GM13977 (cell line): Measurements from ENCODE around the gene SLC6A6.

Experiments
- DNase-seq: peaks from one replicate; pipeline ENCODE4 v3.0.0; 2012; ENCODE audit warnings: low spot score
- in situ Hi-C: fragments of 300-500 bp; cut with MboI; formaldehyde crosslinking; loops from one replicate; pipeline ENCODE4 v1.12.0; 2022; ENCODE audit warnings: low sequenced_read_pairs, low pct_unique_long_range_greater_than_20kb, mixed read lengths, inconsistent platforms; ENCODE audit not compliant: unreplicated experiment
- TF ChIP-seq, protein P1 (sequence below): IDR thresholded peaks from 2 replicates; pipeline ENCODE4 v1.5.1; 2012; ENCODE audit warnings: mild to moderate bottlenecking, control low read depth; ENCODE audit not compliant: insufficient read depth; ENCODE audit errors: extremely low read depth, missing control alignments

SLC6A6 gene

DNA sequence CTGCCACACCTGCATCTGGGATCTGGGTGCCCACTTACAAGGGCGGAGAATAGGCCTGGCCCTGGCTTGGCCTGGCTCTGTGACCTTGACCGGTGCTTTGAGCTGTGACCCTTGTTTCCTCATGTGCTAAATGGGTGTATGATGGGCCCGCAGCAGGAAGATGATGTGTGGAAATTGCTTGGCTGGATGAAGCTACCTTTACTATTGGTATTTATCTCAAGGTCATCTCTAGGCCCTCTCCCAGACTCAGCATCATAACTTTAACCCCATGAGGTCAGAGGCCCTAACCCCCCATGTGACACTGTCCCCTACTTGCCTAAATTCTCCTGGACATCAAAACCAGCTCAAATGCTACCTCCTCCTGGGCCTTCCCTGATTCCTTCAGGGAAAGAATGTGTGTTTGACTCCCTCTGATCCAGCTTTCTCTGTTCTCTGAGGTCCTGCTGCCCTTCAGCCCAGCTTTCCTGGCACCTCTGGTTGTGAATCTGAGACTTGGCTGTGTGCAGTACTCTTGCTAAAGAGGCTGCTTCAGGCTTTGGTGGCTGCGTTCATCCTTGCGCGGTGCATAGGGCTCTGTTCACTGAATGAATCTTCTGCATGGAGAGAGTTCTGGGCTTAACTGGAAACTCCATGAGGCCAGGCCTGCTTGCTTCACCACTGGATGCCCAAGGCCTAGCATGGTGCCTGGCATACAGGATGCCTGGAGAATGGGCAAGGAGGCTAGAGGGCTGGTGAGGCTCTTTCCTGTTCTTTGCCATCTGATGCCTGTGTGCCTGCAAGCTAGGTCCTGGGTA is 25.2 kb upstream of the SLC6A6 start:
- in situ Hi-C loops: no loop called here
- no peak for DNase-seq
- TF ChIP-seq, protein P1, sequence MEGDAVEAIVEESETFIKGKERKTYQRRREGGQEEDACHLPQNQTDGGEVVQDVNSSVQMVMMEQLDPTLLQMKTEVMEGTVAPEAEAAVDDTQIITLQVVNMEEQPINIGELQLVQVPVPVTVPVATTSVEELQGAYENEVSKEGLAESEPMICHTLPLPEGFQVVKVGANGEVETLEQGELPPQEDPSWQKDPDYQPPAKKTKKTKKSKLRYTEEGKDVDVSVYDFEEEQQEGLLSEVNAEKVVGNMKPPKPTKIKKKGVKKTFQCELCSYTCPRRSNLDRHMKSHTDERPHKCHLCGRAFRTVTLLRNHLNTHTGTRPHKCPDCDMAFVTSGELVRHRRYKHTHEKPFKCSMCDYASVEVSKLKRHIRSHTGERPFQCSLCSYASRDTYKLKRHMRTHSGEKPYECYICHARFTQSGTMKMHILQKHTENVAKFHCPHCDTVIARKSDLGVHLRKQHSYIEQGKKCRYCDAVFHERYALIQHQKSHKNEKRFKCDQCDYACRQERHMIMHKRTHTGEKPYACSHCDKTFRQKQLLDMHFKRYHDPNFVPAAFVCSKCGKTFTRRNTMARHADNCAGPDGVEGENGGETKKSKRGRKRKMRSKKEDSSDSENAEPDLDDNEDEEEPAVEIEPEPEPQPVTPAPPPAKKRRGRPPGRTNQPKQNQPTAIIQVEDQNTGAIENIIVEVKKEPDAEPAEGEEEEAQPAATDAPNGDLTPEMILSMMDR: no peak

DNA sequence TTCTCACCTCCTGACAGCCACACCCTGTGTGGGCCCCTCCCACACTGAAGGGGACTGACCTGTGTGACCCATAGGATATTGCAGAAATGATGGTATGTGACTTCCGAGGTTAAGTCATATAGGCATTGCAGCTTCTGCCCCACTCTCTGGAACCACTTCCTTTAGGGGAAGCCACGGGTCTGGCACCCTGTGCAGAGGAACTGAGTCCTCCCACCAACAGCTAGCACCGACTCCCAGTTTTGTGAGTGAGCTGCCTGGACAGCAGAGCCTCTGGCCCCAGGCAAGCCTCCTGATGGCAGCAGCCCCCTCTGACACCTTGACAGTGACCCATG is 24.6 kb upstream of the SLC6A6 start:
- TF ChIP-seq, protein P1: no peak
- no peak for DNase-seq
- in situ Hi-C loops: no loop called here

DNA sequence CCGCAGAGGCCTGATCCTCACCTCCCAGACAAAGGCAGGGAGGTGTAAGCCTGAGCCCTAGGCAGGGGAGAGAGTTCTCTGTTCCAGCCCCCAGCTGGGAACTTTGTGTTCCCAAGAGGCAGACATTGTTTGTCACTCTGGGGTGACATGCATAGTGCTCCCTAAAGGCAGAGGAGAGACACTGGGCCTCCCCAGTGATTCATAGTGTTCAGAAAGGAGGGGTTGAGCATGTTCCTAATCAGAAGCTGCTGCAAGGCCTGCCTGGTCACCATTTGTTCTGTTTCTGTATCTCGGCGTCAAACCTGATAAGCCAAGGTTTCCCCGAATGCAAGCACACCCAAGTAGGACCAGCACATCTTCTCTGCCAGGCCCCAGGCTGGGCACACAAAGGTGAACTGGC is 24.0 kb upstream of the SLC6A6 start:
- TF ChIP-seq, protein P1: no peak
- DNase-seq: no peak
- in situ Hi-C loops: no loop called here

DNA sequence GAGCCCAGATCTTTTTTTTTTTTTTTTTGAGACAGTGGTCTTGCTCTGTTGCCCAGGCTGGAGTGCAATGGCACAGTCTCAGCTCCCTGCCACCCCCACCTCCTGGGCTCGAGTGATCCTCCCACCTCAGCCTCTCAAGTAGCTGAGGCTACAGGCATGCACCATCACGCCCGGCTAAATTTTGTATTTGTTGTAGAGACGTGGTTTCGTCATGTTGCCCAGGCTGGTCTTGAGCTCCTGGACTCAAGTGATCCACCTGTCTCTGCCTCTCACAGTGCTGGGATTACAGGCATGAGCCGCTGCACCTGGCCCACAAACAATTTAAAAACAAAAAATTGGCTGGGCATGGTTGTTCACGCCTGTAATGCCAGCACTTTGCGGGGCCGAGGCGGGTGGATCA is 22.6 kb upstream of the SLC6A6 start:
- DNase-seq: no peak
- TF ChIP-seq, protein P1: no peak
- in situ Hi-C loops: no loop called here

DNA sequence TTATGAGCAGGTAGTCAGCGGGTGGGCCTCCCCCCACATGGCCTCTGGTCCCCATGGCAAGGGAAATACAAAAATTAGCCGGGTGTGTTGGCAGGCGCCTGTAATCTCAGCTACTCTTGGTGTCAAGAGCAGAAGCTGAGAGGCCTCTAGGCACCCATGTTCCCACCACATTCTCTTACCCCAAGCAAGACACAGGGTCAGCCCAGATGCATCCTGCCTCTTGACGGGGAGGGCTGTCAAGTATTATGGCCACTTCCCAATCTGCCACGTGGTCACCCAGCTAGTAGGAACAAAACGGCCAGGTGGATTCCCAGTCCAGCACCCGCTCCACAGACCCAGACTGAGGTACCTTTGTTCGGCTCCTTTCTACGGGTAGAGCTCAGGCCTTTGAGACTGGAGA is 16.2 kb upstream of the SLC6A6 start:
- TF ChIP-seq, protein P1: no peak
- DNase-seq: no peak
- in situ Hi-C loops: no loop called here

DNA sequence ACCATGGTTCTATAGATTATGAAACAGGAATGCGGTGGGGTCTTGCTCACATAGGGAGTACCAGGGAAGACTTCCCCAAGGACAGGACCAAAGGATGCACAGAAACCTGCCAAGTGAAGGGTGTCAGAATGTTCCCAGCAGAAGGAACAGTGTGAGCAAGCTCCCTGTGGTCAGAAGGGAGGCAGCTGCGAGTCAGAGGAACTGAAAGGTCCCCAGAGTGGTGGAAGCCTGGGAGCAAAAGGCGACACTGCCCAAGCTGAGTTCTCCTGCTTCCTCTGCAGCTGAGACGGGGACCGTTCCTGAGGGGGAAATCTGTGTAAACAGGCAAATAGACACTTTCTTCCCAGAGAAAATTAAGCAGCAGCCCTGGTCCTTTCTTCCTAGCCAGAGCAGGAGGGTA is 14.2 kb upstream of the SLC6A6 start:
- TF ChIP-seq, protein P1: no peak
- in situ Hi-C loops: no loop called here
- no peak for DNase-seq
